NB4 (cell line): ENCODE measurements around the gene RAPGEFL1.
"Not testable (repeated sequence)": the region's sequence is repeated elsewhere in the genome, so short reads cannot be mapped to it uniquely, and the experiment has no call there.

Experiments used
- MYC ChIP-seq: IDR thresholded peaks from 2 replicates; pipeline ENCODE4 v1.6.1; 2011; ENCODE audit warnings: low read depth, low read length
- POLR2A ChIP-seq: IDR thresholded peaks from 2 replicates; pipeline ENCODE4 v1.6.1; 2011; ENCODE audit warnings: mild to moderate bottlenecking; ENCODE audit not compliant: insufficient read length; ENCODE audit errors: extremely low read depth
- TF ChIP-seq, protein P1 (sequence below): IDR thresholded peaks from one replicate; pipeline ENCODE4 v1.5.1; 2012; ENCODE audit warnings: low read depth, low read length
- TF ChIP-seq, protein P2 (sequence below): IDR thresholded peaks from 2 replicates; pipeline ENCODE4 v1.6.1; 2011; ENCODE audit warnings: low read depth, low read length

DNA sequence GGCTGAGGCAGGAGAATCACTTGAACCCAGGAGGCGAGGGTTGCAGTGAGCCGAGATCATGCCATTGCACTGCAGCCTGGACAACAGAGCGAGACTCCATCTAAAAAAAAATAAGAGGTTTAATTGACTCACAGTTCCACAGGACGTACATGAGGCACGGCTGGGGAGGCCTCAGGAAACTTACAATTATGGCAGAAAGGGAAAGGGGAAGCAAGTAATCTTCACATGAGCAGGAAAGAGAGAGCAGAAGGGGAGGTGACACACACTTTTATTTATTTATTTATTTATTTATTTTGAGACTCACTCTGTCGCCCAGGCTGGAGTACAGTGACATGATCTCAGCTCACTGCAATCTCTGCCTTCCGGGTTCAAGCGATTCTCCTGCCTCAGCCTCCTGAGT, 28.9 kb downstream of the RAPGEFL1 start:
- TF ChIP-seq, protein P1, sequence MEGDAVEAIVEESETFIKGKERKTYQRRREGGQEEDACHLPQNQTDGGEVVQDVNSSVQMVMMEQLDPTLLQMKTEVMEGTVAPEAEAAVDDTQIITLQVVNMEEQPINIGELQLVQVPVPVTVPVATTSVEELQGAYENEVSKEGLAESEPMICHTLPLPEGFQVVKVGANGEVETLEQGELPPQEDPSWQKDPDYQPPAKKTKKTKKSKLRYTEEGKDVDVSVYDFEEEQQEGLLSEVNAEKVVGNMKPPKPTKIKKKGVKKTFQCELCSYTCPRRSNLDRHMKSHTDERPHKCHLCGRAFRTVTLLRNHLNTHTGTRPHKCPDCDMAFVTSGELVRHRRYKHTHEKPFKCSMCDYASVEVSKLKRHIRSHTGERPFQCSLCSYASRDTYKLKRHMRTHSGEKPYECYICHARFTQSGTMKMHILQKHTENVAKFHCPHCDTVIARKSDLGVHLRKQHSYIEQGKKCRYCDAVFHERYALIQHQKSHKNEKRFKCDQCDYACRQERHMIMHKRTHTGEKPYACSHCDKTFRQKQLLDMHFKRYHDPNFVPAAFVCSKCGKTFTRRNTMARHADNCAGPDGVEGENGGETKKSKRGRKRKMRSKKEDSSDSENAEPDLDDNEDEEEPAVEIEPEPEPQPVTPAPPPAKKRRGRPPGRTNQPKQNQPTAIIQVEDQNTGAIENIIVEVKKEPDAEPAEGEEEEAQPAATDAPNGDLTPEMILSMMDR: not testable (repeated sequence)
- TF ChIP-seq, protein P2, sequence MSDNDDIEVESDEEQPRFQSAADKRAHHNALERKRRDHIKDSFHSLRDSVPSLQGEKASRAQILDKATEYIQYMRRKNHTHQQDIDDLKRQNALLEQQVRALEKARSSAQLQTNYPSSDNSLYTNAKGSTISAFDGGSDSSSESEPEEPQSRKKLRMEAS: not testable (repeated sequence)
- TF ChIP-seq POLR2A, MYC: not testable (repeated sequence)
